ENCODE measurements around the gene ITSN2.
"Not testable (repeated sequence)": the region's sequence is repeated elsewhere in the genome, so short reads cannot be mapped to it uniquely, and the experiment has no call there.

- not testable (repeated sequence) for TF ChIP-seq POLR2A, CTCF (IDR thresholded peaks at IDR 0.05)
These were observed 2.6 kb downstream of the ITSN2 start for GRCh38 chr2:24357767-24358166.
